CD4-positive, CD25-positive, alpha-beta regulatory T cell (primary cell): ENCODE measurements around the gene ALDOC. TPM values are rescaled to one million over a fixed set of nuclear protein-coding genes. Genes with fewer than 3 reads are reported as not detected.

ENCODE experiments used
- ATAC-seq, 2 donors: fragments of 150-1000 bp; cut with Tn5 transposase; one replicate each; pipeline ENCODE4 v1.10.0; 2021; ENCODE audit warnings: low read depth in 2 of 2, moderate number of reproducible peaks in 2 of 2, moderate library complexity in 1 of 2
- DNase-seq, 3 donors: peaks; one replicate each; pipeline versions ENCODE4 v3.0.0 to v3.0.0-alpha.2; 2012 to 2022; ENCODE audit warnings: mixed read lengths in 1 of 3
- H3K27ac ChIP-seq: one replicate; pipeline ENCODE4 v1.7.0; 2013; ENCODE audit warnings: mild to moderate bottlenecking, low read length; ENCODE audit not compliant: insufficient read depth, poor library complexity, severe bottlenecking
- H3K27me3 ChIP-seq: one replicate; pipeline ENCODE4 v1.7.0; 2013; ENCODE audit warnings: low read length; ENCODE audit not compliant: control insufficient read depth, insufficient read depth
- H3K36me3 ChIP-seq: one replicate; pipeline ENCODE4 v1.7.0; 2013; ENCODE audit warnings: mild to moderate bottlenecking, low read length, moderate library complexity; ENCODE audit not compliant: control insufficient read depth, insufficient read depth
- H3K4me1 ChIP-seq: 2 replicates; pipeline ENCODE4 v1.7.0; 2013; ENCODE audit warnings: mild to moderate bottlenecking, low read length; ENCODE audit not compliant: insufficient read depth, control insufficient read depth, poor library complexity, severe bottlenecking
- H3K4me3 ChIP-seq: one replicate; pipeline ENCODE4 v1.7.0; 2013; ENCODE audit warnings: low read depth, mild to moderate bottlenecking, low read length, moderate library complexity
- H3K9me3 ChIP-seq, 2 experiments: 1 replicate in 1 of 2; 2 replicates in 1 of 2; pipeline ENCODE4 v1.7.0; 2013; ENCODE audit warnings: low read length in 2 of 2, mild to moderate bottlenecking in 1 of 2, moderate library complexity in 1 of 2; ENCODE audit not compliant: control insufficient read depth in 2 of 2
- H3K27ac Mint-ChIP-seq, 3 donors: one replicate each; pipeline ENCODE4 v1.8.0; 2020 to 2022; ENCODE audit warnings: mild to moderate bottlenecking in 3 of 3, mixed read lengths in 3 of 3, moderate library complexity in 2 of 3
- H3K27me3 Mint-ChIP-seq: one replicate; pipeline ENCODE4 v1.8.0; 2022; ENCODE audit warnings: mild to moderate bottlenecking, mixed read lengths
- H3K36me3 Mint-ChIP-seq: one replicate; pipeline ENCODE4 v1.8.0; 2020; ENCODE audit warnings: mixed read lengths
- H3K4me1 Mint-ChIP-seq, 4 donors: one replicate each; pipeline ENCODE4 v1.8.0; 2020 to 2022; ENCODE audit warnings: mixed read lengths in 4 of 4, mild to moderate bottlenecking in 1 of 4
- H3K4me3 Mint-ChIP-seq, 4 donors: one replicate each; pipeline ENCODE4 v1.8.0; 2020 to 2022; ENCODE audit warnings: mild to moderate bottlenecking in 4 of 4, mixed read lengths in 4 of 4, moderate library complexity in 3 of 4
- H3K9me3 Mint-ChIP-seq, 7 donors: one replicate each; pipeline ENCODE4 v1.8.0; 2020 to 2022; ENCODE audit warnings: mixed read lengths in 7 of 7, mild to moderate bottlenecking in 3 of 7, moderate library complexity in 2 of 7
- polyA plus RNA-seq, 4 donors: library from polyadenylated mRNA; unstranded; fragments of 300-500 nt; fragmentation: Illumina TruSeq; gene quantifications; one replicate each; pipeline ENCODE4 v1.2.3, GENCODE V29; 2021
- total RNA-seq: library from RNA; stranded (reverse); gene quantifications from one replicate; pipeline ENCODE4 v1.2.3, GENCODE V29; 2022

Gene ALDOC
- total and polyA plus RNA-seq, 5 donors from 2014 or later: 33.0 to 109 (median 86.4) TPM

DNA sequence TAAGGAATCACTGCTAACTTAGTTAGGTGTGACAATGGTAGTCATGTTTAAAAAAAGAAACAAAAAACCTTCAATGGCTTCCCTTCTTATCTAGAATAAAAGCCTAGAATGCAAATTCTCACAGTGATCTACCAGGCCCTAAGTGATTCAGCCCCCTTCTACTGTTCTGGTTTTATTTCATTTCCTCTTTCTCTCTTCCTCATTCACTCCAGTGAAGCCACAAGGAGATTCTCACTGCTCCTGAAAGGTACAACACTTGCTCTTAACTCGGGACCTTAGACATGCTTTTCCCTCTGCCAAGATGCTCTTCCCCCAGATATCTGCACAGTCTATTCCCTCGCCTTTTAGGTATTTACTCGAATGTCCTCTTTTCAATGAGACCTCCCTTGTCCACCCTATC is 9.1 kb downstream of the ALDOC start:
- H3K9me3 Mint-ChIP-seq: peaks cover 0 to 1% (median 0%) of the 10 kb centered on the region in 7 donors
- no peaks in the 10 kb centered on the region for H3K27me3 Mint-ChIP-seq
- H3K27ac Mint-ChIP-seq: peak overlapping the region in 2 of 3 donors; percentile 22 to 68
- H3K36me3 Mint-ChIP-seq: peaks cover 18% of the 10 kb centered on the region
- Histone ChIP-seq H3K27me3 (no peaks in the 10 kb centered on the region), H3K27ac (no peak overlapping the region), H3K9me3 (no peaks in the 10 kb centered on the region), H3K4me3 (peak overlapping the region; percentile 10), H3K36me3 (peaks cover 17% of the 10 kb centered on the region), H3K4me1 (peaks cover 36% of the 10 kb centered on the region)
- H3K4me1 Mint-ChIP-seq: peaks cover 27 to 62% (median 44%) of the 10 kb centered on the region in 4 donors
- ATAC-seq (no peak), DNase-seq (no peak)
- H3K4me3 Mint-ChIP-seq: peak overlapping the region; percentile 2 to 80 (median 30)

DNA sequence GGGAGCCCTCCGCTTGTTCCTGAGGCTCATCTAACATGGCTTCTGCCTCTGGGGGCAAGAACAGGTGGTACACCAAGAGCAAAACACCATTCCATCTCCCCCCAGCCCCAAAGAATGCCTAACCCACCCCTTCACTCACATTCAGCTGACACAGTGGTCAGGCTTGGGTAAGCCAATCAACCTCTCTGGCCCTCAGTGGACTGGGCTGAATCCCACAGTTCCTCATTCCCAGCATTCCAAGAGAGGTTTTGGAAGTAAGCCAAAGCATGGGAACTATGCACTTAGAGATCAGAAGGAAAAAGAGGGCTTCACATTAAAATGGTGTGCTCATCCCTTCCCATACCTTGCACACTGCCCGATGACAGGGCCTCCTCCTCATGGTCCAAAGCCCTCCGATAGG is 13.2 kb downstream of the ALDOC start:
- H3K36me3 Mint-ChIP-seq: peaks cover 38% of the 10 kb centered on the region
- peaks cover 43% of the 10 kb centered on the region for H3K36me3 ChIP-seq
- no peak overlapping the region for H3K4me3 Mint-ChIP-seq
- H3K27me3 ChIP-seq: no peaks in the 10 kb centered on the region
- DNase-seq (no peak), ATAC-seq (no peak)
- no peaks in the 10 kb centered on the region for H3K9me3 ChIP-seq
- H3K4me1 Mint-ChIP-seq: peaks cover 16 to 29% (median 23%) of the 10 kb centered on the region in 4 donors
- H3K9me3 Mint-ChIP-seq: no peaks in the 10 kb centered on the region
- no peak overlapping the region for H3K27ac Mint-ChIP-seq
- H3K27me3 Mint-ChIP-seq: no peaks in the 10 kb centered on the region
- H3K4me3 ChIP-seq: no peak overlapping the region
- no peak overlapping the region for H3K27ac ChIP-seq
- peaks cover 2% of the 10 kb centered on the region for H3K4me1 ChIP-seq

- Histone ChIP-seq H3K27me3 (no peaks in the 10 kb centered on the region), H3K36me3 (peaks cover 63% of the 10 kb centered on the region), H3K9me3 (no peaks in the 10 kb centered on the region), H3K4me1 (peaks cover 30% of the 10 kb centered on the region), H3K27ac (no peak overlapping the region), H3K4me3 (no peak overlapping the region)
- no peak for DNase-seq
- Mint-ChIP-seq H3K27me3 (no peaks in the 10 kb centered on the region), H3K36me3 (peaks cover 50% of the 10 kb centered on the region), H3K4me1 (peaks cover 8 to 27% (median 22%) of the 10 kb centered on the region in 4 donors), H3K4me3 (peak overlapping the region in 1 of 4 donors; percentile 90), H3K9me3 (no peaks in the 10 kb centered on the region), H3K27ac (peak overlapping the region in 1 of 3 donors; percentile 79)
- no peak for ATAC-seq
Measured at GRCh38 chr17:28555022-28555421, 21.7 kb downstream of the ALDOC start.

DNA sequence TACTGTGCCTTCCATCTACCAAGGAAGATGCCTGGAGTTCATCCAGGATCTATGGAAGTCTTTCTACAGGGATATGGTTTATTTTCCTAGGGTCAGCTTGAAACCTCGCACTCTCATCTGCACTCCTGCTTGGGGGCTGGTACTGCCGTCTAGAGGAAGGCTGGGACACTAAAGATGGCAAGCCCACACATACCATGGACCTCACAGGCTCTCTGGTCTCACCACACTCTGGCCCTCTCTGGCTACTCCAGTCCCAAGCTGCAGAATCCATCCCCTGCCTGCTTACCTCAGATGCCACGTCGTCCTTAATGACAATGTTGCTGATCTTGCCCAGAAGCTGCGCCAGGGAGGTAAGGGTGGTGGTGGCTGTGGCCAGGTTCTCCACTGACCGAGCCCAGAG is 22.1 kb downstream of the ALDOC start:
- Mint-ChIP-seq H3K9me3 (no peaks in the 10 kb centered on the region), H3K27ac (no peak overlapping the region), H3K27me3 (no peaks in the 10 kb centered on the region), H3K36me3 (peaks cover 45% of the 10 kb centered on the region), H3K4me1 (peaks cover 8 to 31% (median 25%) of the 10 kb centered on the region in 4 donors), H3K4me3 (peak overlapping the region in 2 of 4 donors; percentile 62 to 90)
- no peaks in the 10 kb centered on the region for H3K27me3 ChIP-seq
- no peaks in the 10 kb centered on the region for H3K9me3 ChIP-seq
- H3K36me3 ChIP-seq: peaks cover 59% of the 10 kb centered on the region
- no peak for ATAC-seq
- H3K4me1 ChIP-seq: peaks cover 35% of the 10 kb centered on the region
- no peak overlapping the region for H3K27ac ChIP-seq
- no peak for DNase-seq
- H3K4me3 ChIP-seq: no peak overlapping the region

DNA sequence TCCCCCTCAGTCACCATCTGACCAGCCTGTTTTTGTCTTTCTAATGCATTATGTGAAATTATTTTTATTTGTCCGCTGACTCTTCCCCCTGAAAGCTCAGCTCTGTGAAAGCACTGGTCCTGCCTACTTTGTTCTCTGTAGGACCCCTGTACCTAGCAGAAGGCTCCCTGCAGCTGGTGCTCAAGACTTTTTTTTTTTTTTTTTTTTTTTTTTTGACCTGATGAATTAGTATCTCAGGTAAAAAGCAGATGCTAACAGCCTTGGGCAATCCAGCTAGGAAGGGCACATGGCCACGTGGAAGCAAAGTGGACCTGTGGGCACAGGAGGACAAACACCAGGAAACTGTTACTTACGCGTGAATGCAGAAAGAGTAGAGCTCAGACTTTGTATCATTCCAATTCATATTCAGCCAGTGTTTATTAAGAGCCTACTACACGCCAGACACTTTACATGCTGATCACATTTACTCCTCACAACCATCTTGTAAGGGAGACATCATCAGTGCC is 23.6 kb downstream of the ALDOC start:
- no peak for ATAC-seq
- Histone ChIP-seq H3K27me3 (no peaks in the 10 kb centered on the region), H3K4me3 (peak overlapping the region; percentile 66), H3K9me3 (no peaks in the 10 kb centered on the region), H3K36me3 (peaks cover 51% of the 10 kb centered on the region), H3K27ac (peak overlapping the region; percentile 92), H3K4me1 (peaks cover 50% of the 10 kb centered on the region)
- Mint-ChIP-seq H3K4me3 (peak overlapping the region; percentile 83 to 95 (median 88)), H3K4me1 (peaks cover 15 to 47% (median 39%) of the 10 kb centered on the region in 4 donors), H3K36me3 (peaks cover 38% of the 10 kb centered on the region), H3K9me3 (no peaks in the 10 kb centered on the region), H3K27me3 (no peaks in the 10 kb centered on the region), H3K27ac (peak overlapping the region; percentile 44 to 93 (median 47))
- no peak for DNase-seq

- H3K27me3 ChIP-seq: no peaks in the 10 kb centered on the region
- H3K36me3 ChIP-seq: peaks cover 46% of the 10 kb centered on the region
- no peaks in the 10 kb centered on the region for H3K9me3 ChIP-seq
- peak within 1 kb of the TSS; percentile 70 for H3K4me3 ChIP-seq
- Mint-ChIP-seq H3K27me3 (no peaks in the 10 kb centered on the region), H3K4me1 (peaks cover 11 to 52% (median 40%) of the 10 kb centered on the region in 4 donors), H3K4me3 (peak within 1 kb of the TSS; percentile 90 to 95 (median 92)), H3K9me3 (no peaks in the 10 kb centered on the region), H3K36me3 (peaks cover 33% of the 10 kb centered on the region), H3K27ac (peak within 1 kb of the TSS; percentile 96 to 97 (median 96))
- ATAC-seq (peak; percentile 80 to 84), DNase-seq (peak; percentile 74 to 83 (median 75))
- peaks cover 56% of the 10 kb centered on the region for H3K4me1 ChIP-seq
- peak within 1 kb of the TSS; percentile 92 for H3K27ac ChIP-seq
Measured at GRCh38 chr17:28552176-28552999, 24.3 kb downstream of the ALDOC start, which contains the start of gene UNC119. TSS of gene UNC119 (minus strand) at chr17:28552624. CDS start at chr17:28552557, 67 bp downstream.

DNA sequence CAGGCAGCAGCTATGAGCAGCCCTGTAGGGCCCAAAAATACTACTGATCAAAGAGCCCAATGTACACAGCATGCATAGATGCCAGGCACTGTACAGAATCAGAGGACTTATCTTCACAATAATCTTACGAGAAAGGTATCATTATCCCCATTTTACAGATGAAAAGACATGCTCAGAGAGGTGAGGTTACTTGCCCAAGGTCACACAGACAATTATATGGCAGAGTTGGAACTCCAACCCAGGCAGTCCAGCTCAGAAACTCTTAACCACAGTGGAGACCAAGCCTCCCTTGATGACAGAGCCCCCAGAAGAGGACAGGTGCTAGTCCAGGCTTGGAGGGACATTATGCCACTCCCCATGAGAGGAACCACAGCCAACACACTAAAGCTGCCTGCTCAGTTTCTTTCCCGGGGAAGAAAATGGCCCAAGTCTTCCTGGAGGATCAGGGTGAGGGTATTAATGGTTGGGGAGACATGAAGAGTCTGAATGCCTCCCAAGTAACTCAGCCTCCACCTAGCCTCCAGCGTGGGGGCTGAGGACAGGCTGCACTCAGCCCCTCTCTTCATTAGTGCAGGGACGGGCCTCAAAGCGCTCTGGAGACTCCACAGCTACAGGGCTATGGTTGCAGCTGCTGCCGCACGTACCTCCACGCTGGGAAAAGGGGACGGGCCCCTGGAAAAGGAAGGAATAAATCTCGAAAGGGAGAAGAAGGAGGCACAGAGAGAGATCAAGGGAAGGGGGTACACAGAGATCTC is 25.1 kb downstream of the ALDOC start:
- peaks cover 7 to 53% (median 40%) of the 10 kb centered on the region in 4 donors for H3K4me1 Mint-ChIP-seq
- Histone ChIP-seq H3K27ac (peak overlapping the region; percentile 92), H3K4me1 (peaks cover 59% of the 10 kb centered on the region), H3K36me3 (peaks cover 43% of the 10 kb centered on the region), H3K9me3 (no peaks in the 10 kb centered on the region), H3K4me3 (peak overlapping the region; percentile 70), H3K27me3 (no peaks in the 10 kb centered on the region)
- peak overlapping the region; percentile 96 to 97 (median 96) for H3K27ac Mint-ChIP-seq
- H3K27me3 Mint-ChIP-seq: no peaks in the 10 kb centered on the region
- peaks cover 27% of the 10 kb centered on the region for H3K36me3 Mint-ChIP-seq
- ATAC-seq (no peak), DNase-seq (peak in 1 of 3 donors; percentile 16)
- no peaks in the 10 kb centered on the region for H3K9me3 Mint-ChIP-seq
- peak overlapping the region; percentile 86 to 95 (median 92) for H3K4me3 Mint-ChIP-seq
